NCI-H82 (cell line): ENCODE data around the gene SMYD3.

Source experiments
- DNase-seq: peaks from one replicate; lab custom pipeline; 2025; lab: John Stamatoyannopoulos, UW

SMYD3 gene

GRCh38 chr1:246176126-246177024 lies 330.7 kb downstream of the SMYD3 start:
- no peak for DNase-seq

- no peak for DNase-seq
Measured at GRCh38 chr1:246170574-246171261, 336.4 kb downstream of the SMYD3 start.

GRCh38 chr1:246169486-246169885 lies 337.6 kb downstream of the SMYD3 start:
- DNase-seq, result no peak

- DNase-seq, result no peak
Measured at GRCh38 chr1:246169019-246169418, 338.1 kb downstream of the SMYD3 start.

GRCh38 chr1:246166841-246167240 lies 340.2 kb downstream of the SMYD3 start:
- no peak for DNase-seq

GRCh38 chr1:246165826-246166709 lies 341.0 kb downstream of the SMYD3 start:
- DNase-seq, result no peak

- DNase-seq, result no peak
Measured at GRCh38 chr1:246164764-246165163, 342.3 kb downstream of the SMYD3 start.

GRCh38 chr1:246162560-246162959 lies 344.5 kb downstream of the SMYD3 start:
- DNase-seq, result peak; percentile 86

- DNase-seq, result no peak
Measured at GRCh38 chr1:246161626-246162025, 345.5 kb downstream of the SMYD3 start.

GRCh38 chr1:246160905-246161304 lies 346.2 kb downstream of the SMYD3 start:
- DNase-seq, result no peak

GRCh38 chr1:246160374-246160773 lies 346.7 kb downstream of the SMYD3 start:
- DNase-seq, result no peak

- no peak for DNase-seq
Measured at GRCh38 chr1:246159279-246160227, 347.5 kb downstream of the SMYD3 start.

- no peak for DNase-seq
Measured at GRCh38 chr1:246158131-246158530, 348.9 kb downstream of the SMYD3 start.

GRCh38 chr1:246157516-246157915 lies 349.6 kb downstream of the SMYD3 start:
- DNase-seq, result no peak

GRCh38 chr1:246156847-246157246 lies 350.2 kb downstream of the SMYD3 start:
- no peak for DNase-seq

GRCh38 chr1:246155923-246156322 lies 351.2 kb downstream of the SMYD3 start:
- no peak for DNase-seq

- DNase-seq, result peak; percentile 58
Measured at GRCh38 chr1:246153796-246154212, 353.3 kb downstream of the SMYD3 start.

- no peak for DNase-seq
Measured at GRCh38 chr1:246152986-246153431, 354.1 kb downstream of the SMYD3 start.

GRCh38 chr1:246151796-246152434 lies 355.2 kb downstream of the SMYD3 start:
- no peak for DNase-seq

- no peak for DNase-seq
Measured at GRCh38 chr1:246149543-246149942, 357.5 kb downstream of the SMYD3 start.
